ENCODE results near the gene SPG11. TPM values are rescaled to one million over a fixed set of nuclear protein-coding genes. Genes with fewer than 3 reads are reported as not detected.

SPG11 gene
- total RNA-seq, 1 donor from 2014 or later: 58.1 TPM

DNA sequence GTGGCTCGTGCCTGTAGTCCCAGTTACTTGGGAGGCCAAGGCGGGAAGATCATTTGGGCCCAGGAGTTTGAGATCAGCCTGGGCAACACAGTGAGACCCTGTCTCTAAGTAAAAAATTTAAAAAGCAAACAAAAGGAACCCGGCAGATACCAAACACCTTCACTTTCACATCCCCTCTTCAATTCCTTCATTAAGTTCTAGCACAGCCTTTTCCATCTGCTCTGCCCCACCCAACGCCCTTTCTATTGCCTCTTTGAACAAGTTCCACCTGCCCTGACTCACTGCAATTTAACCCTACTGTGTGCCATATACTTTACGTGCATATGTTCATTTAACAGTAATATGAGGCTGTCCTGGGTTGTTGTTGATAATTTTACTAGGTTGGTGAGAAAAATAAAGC lies 12.4 kb upstream of the SPG11 start:
- Mint-ChIP-seq H3K9me3 (ENCODE audit: unreplicated experiment) (no peaks in the 10 kb centered on the region), H3K27me3 (ENCODE audit: unreplicated experiment) (peaks cover 52% of the 10 kb centered on the region), H3K36me3 (ENCODE audit: unreplicated experiment) (no peaks in the 10 kb centered on the region), H3K4me1 (ENCODE audit: unreplicated experiment) (no peaks in the 10 kb centered on the region), H3K27ac (ENCODE audit: unreplicated experiment) (no peak overlapping the region), H3K4me3 (ENCODE audit: unreplicated experiment) (no peak overlapping the region)
- TF ChIP-seq, protein P1, sequence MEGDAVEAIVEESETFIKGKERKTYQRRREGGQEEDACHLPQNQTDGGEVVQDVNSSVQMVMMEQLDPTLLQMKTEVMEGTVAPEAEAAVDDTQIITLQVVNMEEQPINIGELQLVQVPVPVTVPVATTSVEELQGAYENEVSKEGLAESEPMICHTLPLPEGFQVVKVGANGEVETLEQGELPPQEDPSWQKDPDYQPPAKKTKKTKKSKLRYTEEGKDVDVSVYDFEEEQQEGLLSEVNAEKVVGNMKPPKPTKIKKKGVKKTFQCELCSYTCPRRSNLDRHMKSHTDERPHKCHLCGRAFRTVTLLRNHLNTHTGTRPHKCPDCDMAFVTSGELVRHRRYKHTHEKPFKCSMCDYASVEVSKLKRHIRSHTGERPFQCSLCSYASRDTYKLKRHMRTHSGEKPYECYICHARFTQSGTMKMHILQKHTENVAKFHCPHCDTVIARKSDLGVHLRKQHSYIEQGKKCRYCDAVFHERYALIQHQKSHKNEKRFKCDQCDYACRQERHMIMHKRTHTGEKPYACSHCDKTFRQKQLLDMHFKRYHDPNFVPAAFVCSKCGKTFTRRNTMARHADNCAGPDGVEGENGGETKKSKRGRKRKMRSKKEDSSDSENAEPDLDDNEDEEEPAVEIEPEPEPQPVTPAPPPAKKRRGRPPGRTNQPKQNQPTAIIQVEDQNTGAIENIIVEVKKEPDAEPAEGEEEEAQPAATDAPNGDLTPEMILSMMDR (IDR thresholded peaks at IDR 0.05): no peak
- DNase-seq (ENCODE audit: extremely low spot score, unreplicated experiment): no peak

DNA sequence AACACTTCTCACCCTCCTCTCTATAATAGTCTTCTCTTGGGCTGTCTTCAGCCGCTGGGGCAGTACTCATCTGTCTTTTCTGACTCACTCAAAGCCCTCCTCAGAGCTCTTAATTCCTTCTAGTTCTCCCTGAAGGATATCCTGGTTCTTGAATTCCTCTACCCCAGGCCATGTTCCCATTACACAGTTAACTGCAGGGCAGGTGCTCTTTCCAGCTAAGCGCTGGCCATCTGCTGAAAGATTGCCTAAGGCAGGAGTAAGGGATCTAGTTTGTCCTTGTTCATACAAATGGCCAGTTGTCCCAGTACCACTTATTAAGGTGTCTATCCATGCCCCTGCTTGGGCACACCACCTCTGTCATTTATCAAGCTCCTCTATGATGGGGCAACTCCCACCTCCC lies 10.2 kb upstream of the SPG11 start:
- no peak for DNase-seq (ENCODE audit: extremely low spot score, unreplicated experiment)
- no peak overlapping the region for H3K27ac Mint-ChIP-seq (ENCODE audit: unreplicated experiment)
- TF ChIP-seq, protein P1 (IDR thresholded peaks at IDR 0.05): no peak

DNA sequence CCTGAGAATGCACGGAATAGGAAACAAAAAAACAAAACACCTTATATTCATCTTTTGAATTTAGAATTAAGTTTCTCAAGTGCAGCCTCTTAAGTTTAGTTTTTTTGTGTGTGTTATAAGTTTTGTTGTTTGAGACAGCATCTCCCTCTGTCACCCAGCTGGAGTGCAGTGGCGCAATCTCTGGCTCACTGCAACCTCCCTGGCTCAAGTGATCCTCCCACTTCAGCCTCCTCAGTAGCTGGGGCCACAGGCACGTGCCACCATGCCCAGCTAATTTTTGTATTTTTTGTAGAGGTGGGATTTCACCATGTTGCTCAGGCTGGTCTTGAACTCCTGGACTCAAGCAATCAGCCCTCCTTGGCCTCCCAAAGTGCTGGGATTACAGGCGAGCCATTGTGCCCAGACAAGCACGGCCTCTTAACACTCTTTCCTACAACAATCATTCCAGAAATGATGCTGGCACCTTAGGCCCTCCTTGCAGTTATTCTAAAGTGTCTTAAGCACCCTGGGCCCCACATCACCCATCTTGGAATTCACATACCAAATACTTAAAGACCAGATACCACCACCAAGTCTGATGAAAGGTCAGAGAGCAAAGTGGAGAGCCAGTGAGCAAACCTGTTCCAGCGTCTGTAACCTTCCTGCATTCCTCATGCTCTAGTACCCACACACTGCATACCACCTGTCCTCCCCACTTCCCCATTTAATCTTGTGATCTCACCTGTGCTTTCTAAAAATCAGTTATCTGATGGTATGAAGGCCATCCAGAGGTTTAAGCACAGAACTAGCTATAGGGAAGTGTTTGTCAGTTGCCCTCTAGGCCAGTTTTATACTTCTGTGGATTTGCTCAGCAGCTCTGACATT lies 6.9 kb upstream of the SPG11 start:
- Mint-ChIP-seq H3K9me3 (ENCODE audit: unreplicated experiment) (no peaks in the 10 kb centered on the region), H3K4me3 (ENCODE audit: unreplicated experiment) (no peak overlapping the region), H3K27me3 (ENCODE audit: unreplicated experiment) (peaks cover 34% of the 10 kb centered on the region), H3K4me1 (ENCODE audit: unreplicated experiment) (no peaks in the 10 kb centered on the region), H3K27ac (ENCODE audit: unreplicated experiment) (no peak overlapping the region), H3K36me3 (ENCODE audit: unreplicated experiment) (no peaks in the 10 kb centered on the region)
- TF ChIP-seq, protein P1 (IDR thresholded peaks at IDR 0.05): no peak
- no peak for DNase-seq (ENCODE audit: extremely low spot score, unreplicated experiment)

More for the DNA sequence above, 10.2 kb upstream of the SPG11 start:
- Mint-ChIP-seq H3K27me3 (ENCODE audit: unreplicated experiment) (peaks cover 44% of the 10 kb centered on the region), H3K4me3 (ENCODE audit: unreplicated experiment) (no peak overlapping the region), H3K9me3 (ENCODE audit: unreplicated experiment) (no peaks in the 10 kb centered on the region), H3K4me1 (ENCODE audit: unreplicated experiment) (no peaks in the 10 kb centered on the region), H3K36me3 (ENCODE audit: unreplicated experiment) (no peaks in the 10 kb centered on the region)

DNA sequence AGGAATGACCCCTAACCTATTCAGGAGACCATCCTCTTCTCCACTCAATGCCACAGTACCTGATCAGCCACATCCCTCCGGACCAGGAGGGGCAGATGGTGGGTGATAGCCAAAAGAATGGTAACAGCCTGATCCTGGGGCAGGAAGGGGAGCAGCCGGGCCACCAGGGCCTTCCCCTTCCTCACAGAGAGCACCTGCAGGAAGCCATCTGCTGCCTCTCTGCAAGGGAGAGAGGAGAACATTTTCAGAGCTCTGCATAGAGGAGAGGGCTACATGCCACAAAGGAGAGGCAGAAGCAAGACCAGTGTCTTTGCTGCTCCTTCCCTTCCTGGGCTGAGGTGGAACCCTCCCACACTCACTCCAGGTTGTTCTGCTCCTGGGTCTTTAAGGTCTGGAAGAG lies 5.5 kb upstream of the SPG11 start:
- TF ChIP-seq, protein P1 (IDR thresholded peaks at IDR 0.05): no peak
- H3K36me3 Mint-ChIP-seq (ENCODE audit: unreplicated experiment): no peaks in the 10 kb centered on the region
- H3K27me3 Mint-ChIP-seq (ENCODE audit: unreplicated experiment): peaks cover 32% of the 10 kb centered on the region
- no peak overlapping the region for H3K4me3 Mint-ChIP-seq (ENCODE audit: unreplicated experiment)
- no peak overlapping the region for H3K27ac Mint-ChIP-seq (ENCODE audit: unreplicated experiment)
- DNase-seq (ENCODE audit: extremely low spot score, unreplicated experiment): no peak
- H3K9me3 Mint-ChIP-seq (ENCODE audit: unreplicated experiment): no peaks in the 10 kb centered on the region
- H3K4me1 Mint-ChIP-seq (ENCODE audit: unreplicated experiment): peaks cover 2% of the 10 kb centered on the region

DNA sequence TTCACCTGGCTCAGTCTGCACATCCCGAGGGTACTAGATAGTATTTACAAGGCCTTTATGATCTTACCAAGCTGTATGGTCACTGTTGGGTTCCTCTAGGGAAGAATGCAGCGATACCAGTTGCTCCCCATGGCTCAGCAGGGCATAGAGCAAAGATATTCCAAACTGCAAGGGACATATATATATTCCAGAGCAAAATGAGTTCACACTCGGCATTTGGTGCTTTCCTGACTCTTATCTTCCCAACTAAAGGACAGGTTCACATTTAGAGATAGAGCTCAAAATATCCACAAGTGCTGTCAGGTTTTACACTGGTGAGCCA lies 3.5 kb upstream of the SPG11 start:
- TF ChIP-seq, protein P1 (IDR thresholded peaks at IDR 0.05): no peak
- Mint-ChIP-seq H3K27ac (ENCODE audit: unreplicated experiment) (no peak overlapping the region), H3K27me3 (ENCODE audit: unreplicated experiment) (peaks cover 23% of the 10 kb centered on the region), H3K4me3 (ENCODE audit: unreplicated experiment) (no peak overlapping the region), H3K36me3 (ENCODE audit: unreplicated experiment) (no peaks in the 10 kb centered on the region), H3K4me1 (ENCODE audit: unreplicated experiment) (peaks cover 11% of the 10 kb centered on the region), H3K9me3 (ENCODE audit: unreplicated experiment) (no peaks in the 10 kb centered on the region)
- no peak for DNase-seq (ENCODE audit: extremely low spot score, unreplicated experiment)
